ENCODE results near the gene KLF2. TPM values are rescaled to one million over a fixed set of nuclear protein-coding genes. Genes with fewer than 3 reads are reported as not detected.

KLF2 gene
- total and polyA plus RNA-seq, 2 of the 13 experiments (the other 11 are each of a cell fraction or from before 2014, with no cell fraction given), result not detected

GRCh38 chr19:16349551-16350152 lies 25.0 kb downstream of the KLF2 start (continued):
- TF ChIP-seq MBNL3 (CRISPR knock-in tag; conservative IDR thresholded peaks at IDR 0.05), result no peak

GRCh38 chr19:16351133-16351809 lies 26.6 kb downstream of the KLF2 start:
- Histone ChIP-seq H3K4me2 (ENCODE audit: low read depth, low read length) (no peak overlapping the region), H3K4me3 (replicated peaks in 1 of 3; ENCODE audit: insufficient read depth in 1 of 3, low read depth in 2 of 3, low read length in 3 of 3) (no peak overlapping the region), H3K27ac (ENCODE audit: extremely low read length, insufficient read depth, low read length) (no peak overlapping the region), H3K4me1 (ENCODE audit: insufficient read depth, low read length) (no peaks in the 10 kb centered on the region), H3K9me3 (ENCODE audit: low read length) (no peaks in the 10 kb centered on the region), H3K9ac (ENCODE audit: insufficient read depth, low read depth, low read length) (no peak overlapping the region), H3K36me3 (replicated peaks in 1 of 2; ENCODE audit: control insufficient read depth in 1 of 2, insufficient read depth in 2 of 2, low read length in 2 of 2) (no peaks in the 10 kb centered on the region; a peak in 1 of 5 replicates), H2AFZ (ENCODE audit: low read length) (no peak overlapping the region), H3K27me3 (ENCODE audit: control insufficient read depth in 1 of 2, insufficient read depth in 2 of 2, low read length in 2 of 2) (no peaks in the 10 kb centered on the region), H4K20me1 (ENCODE audit: insufficient read depth, low read length) (no peaks in the 10 kb centered on the region), H3K79me2 (ENCODE audit: insufficient read depth, low read length) (no peaks in the 10 kb centered on the region)
- no peak for TF ChIP-seq ZNF710 (CRISPR knock-in tag; IDR thresholded peaks at IDR 0.05; ENCODE audit: borderline replicate concordance)
- no peak for TF ChIP-seq BORCS8-MEF2B (CRISPR knock-in tag; IDR thresholded peaks at IDR 0.05)
- peak; percentile 40; the same call in 1 of the 2 replicates for TF ChIP-seq NFE2L2 (IDR thresholded peaks at IDR 0.05; ENCODE audit: low read length)
- TF ChIP-seq DNMT1 (CRISPR knock-in tag; IDR thresholded peaks at IDR 0.05), result no peak
- no peak for TF ChIP-seq MIER3 (CRISPR knock-in tag; IDR thresholded peaks at IDR 0.05; ENCODE audit: borderline replicate concordance)
- TF ChIP-seq ZNF629 (CRISPR knock-in tag; conservative IDR thresholded peaks at IDR 0.05), result peak; percentile 68
- CTCF ChIA-PET (ENCODE audit: low intra/inter-chr PET ratio, low total read pairs), result no interaction called here
- FAIRE-seq (no peak), DNase-seq (ENCODE audit: low spot score) (no peak), ATAC-seq (no peak)
- WGBS (ENCODE audit: low lambda C conversion rate), result 69% methylated on average over 11 of the region's 11 CpGs
- intact Hi-C loops (cut with micrococcal nuclease; ENCODE audit: unreplicated experiment) (no loop called here), in situ Hi-C loops (cut with HindIII; ENCODE audit: extremely low pct_ligation_motif_present, low pct_unique_long_range_greater_than_20kb) (no loop called here)
- POLR2A ChIA-PET, result no interaction called here
- BruUV-seq (replicated peaks), result no TSS peak

Data from HepG2 (cell line).